Parathyroid adenoma (tissue), 2 donors: ENCODE measurements around the gene ETFDH.

Experiments used
- H2AFZ ChIP-seq: fragments of 300-600 bp; sonication (generic); one replicate; pipeline ENCODE4 v1.7.0; 2017; ENCODE audit warnings: antibody characterized with exemption, mild to moderate bottlenecking
- H3K27ac ChIP-seq: fragments of 300-600 bp; sonication (generic); one replicate; pipeline ENCODE4 v1.7.0; 2017
- H3K27me3 ChIP-seq: fragments of 300-600 bp; sonication (generic); one replicate; pipeline ENCODE4 v1.7.0; 2017; ENCODE audit warnings: low read length; ENCODE audit not compliant: control insufficient read depth, insufficient read depth
- H3K36me3 ChIP-seq: fragments of 300-600 bp; sonication (generic); one replicate; pipeline ENCODE4 v1.7.0; 2017; ENCODE audit warnings: low read length; ENCODE audit not compliant: control insufficient read depth, insufficient read depth
- H3K4me1 ChIP-seq: fragments of 300-600 bp; sonication (generic); one replicate; pipeline ENCODE4 v1.7.0; 2017; ENCODE audit warnings: control low read depth
- H3K4me2 ChIP-seq: fragments of 300-600 bp; sonication (generic); one replicate; pipeline ENCODE4 v1.7.0; 2017; ENCODE audit warnings: low read length
- H3K4me3 ChIP-seq: fragments of 300-600 bp; sonication (generic); one replicate; pipeline ENCODE4 v1.7.0; 2017; ENCODE audit warnings: low read depth, low read length
- H3K79me2 ChIP-seq: fragments of 300-600 bp; sonication (generic); one replicate; pipeline ENCODE4 v1.7.0; 2017; ENCODE audit warnings: control low read depth
- H3K9ac ChIP-seq: fragments of 300-600 bp; sonication (generic); one replicate; pipeline ENCODE4 v1.7.0; 2017; ENCODE audit warnings: mild to moderate bottlenecking
- H3K9me3 ChIP-seq: fragments of 300-600 bp; sonication (generic); one replicate; pipeline ENCODE4 v1.7.0; 2017; ENCODE audit warnings: low read length; ENCODE audit not compliant: control insufficient read depth
- TF ChIP-seq, protein P1 (sequence below): fragments of 300-600 bp; sonication (generic); IDR thresholded peaks from one replicate; pipeline ENCODE4 v1.7.0; 2017; ENCODE audit warnings: antibody characterized with exemption, mild to moderate bottlenecking
- donor health status: primary hyperparathyroidism.

The ETFDH gene

DNA sequence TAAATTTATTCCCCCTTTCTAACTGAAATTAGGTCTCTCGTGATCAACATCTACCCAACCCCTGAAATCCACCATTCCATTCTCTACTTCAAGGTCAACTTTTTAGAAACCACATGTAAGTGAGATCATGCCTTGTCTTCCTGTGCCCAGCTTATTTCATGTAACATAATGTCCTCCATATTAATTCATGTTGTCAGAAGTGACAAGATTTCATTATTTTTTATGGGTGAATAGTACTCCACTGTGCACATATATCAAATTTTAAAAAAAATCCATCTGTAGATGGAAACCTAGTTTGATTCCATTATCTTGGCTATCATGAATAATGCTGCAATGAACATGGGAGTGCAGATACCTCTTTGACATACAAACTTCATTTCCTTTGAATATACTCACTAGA is 49.6 kb downstream of the ETFDH start:
- no peaks in the 10 kb centered on the region for H3K27me3 ChIP-seq
- H3K79me2 ChIP-seq: peaks cover 4% of the 10 kb centered on the region
- H3K4me3 ChIP-seq: no peak overlapping the region
- H3K36me3 ChIP-seq: no peaks in the 10 kb centered on the region
- no peak overlapping the region for H3K4me2 ChIP-seq
- no peaks in the 10 kb centered on the region for H3K4me1 ChIP-seq
- no peak overlapping the region for H2AFZ ChIP-seq
- H3K9ac ChIP-seq: no peak overlapping the region
- H3K9me3 ChIP-seq: no peaks in the 10 kb centered on the region
- no peak overlapping the region for H3K27ac ChIP-seq
- TF ChIP-seq, protein P1, sequence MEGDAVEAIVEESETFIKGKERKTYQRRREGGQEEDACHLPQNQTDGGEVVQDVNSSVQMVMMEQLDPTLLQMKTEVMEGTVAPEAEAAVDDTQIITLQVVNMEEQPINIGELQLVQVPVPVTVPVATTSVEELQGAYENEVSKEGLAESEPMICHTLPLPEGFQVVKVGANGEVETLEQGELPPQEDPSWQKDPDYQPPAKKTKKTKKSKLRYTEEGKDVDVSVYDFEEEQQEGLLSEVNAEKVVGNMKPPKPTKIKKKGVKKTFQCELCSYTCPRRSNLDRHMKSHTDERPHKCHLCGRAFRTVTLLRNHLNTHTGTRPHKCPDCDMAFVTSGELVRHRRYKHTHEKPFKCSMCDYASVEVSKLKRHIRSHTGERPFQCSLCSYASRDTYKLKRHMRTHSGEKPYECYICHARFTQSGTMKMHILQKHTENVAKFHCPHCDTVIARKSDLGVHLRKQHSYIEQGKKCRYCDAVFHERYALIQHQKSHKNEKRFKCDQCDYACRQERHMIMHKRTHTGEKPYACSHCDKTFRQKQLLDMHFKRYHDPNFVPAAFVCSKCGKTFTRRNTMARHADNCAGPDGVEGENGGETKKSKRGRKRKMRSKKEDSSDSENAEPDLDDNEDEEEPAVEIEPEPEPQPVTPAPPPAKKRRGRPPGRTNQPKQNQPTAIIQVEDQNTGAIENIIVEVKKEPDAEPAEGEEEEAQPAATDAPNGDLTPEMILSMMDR: no peak

DNA sequence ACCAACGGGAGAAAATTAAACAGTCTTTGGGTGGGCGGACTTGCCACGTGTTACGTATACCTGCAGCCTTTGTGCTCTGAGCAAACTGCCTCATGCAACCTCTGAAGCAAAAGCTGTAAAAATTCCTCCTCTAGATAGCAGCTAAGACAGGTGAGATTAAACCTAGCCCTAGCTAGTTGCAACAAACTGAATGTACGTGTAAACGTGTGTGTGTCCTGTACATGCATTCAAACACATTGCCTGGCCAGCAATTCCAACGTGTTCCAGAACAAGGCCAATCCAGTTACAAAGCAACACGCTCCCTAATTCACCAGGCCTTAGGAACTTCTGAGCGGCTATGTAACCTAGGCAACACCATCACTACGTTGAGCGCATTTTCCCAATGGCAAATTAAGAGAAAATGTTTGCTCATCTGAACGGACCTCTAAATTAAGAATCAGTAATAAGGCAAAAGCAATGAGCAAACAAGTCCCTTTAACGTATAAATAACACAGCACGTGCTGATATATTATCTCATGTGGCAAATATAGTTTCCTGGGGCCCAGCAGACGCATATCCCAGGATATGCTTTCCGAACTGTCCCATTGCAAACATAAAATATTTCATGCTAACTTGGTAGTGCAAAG is 50.3 kb downstream of the ETFDH start:
- peak overlapping the region; percentile 77 for H3K4me3 ChIP-seq
- H3K4me2 ChIP-seq: peak overlapping the region; percentile 70
- TF ChIP-seq, protein P1: no peak
- H3K79me2 ChIP-seq: peaks cover 4% of the 10 kb centered on the region
- no peaks in the 10 kb centered on the region for H3K27me3 ChIP-seq
- H3K9ac ChIP-seq: no peak overlapping the region
- no peaks in the 10 kb centered on the region for H3K36me3 ChIP-seq
- peak overlapping the region; percentile 97 for H2AFZ ChIP-seq
- no peaks in the 10 kb centered on the region for H3K9me3 ChIP-seq
- H3K27ac ChIP-seq: peak overlapping the region; percentile 78
- H3K4me1 ChIP-seq: no peaks in the 10 kb centered on the region

- TF ChIP-seq, protein P1: no peak
- H3K4me1 ChIP-seq: no peaks in the 10 kb centered on the region
- H3K4me3 ChIP-seq: peak within 1 kb of the TSS; percentile 77
- H3K9ac ChIP-seq: no peak within 1 kb of the TSS
- H3K36me3 ChIP-seq: no peaks in the 10 kb centered on the region
- H2AFZ ChIP-seq: peak within 1 kb of the TSS; percentile 97
- peak within 1 kb of the TSS; percentile 70 for H3K4me2 ChIP-seq
- H3K27me3 ChIP-seq: no peaks in the 10 kb centered on the region
- H3K9me3 ChIP-seq: no peaks in the 10 kb centered on the region
- H3K27ac ChIP-seq: peak within 1 kb of the TSS; percentile 78
- peaks cover 4% of the 10 kb centered on the region for H3K79me2 ChIP-seq
Measured at GRCh38 chr4:158722917-158723793, 51.1 kb downstream of the ETFDH start, which contains the start of gene PPID. Gene PPID, minus strand, starts transcription at chr4:158723396. Its CDS starts 108 bp downstream, at chr4:158723288.

DNA sequence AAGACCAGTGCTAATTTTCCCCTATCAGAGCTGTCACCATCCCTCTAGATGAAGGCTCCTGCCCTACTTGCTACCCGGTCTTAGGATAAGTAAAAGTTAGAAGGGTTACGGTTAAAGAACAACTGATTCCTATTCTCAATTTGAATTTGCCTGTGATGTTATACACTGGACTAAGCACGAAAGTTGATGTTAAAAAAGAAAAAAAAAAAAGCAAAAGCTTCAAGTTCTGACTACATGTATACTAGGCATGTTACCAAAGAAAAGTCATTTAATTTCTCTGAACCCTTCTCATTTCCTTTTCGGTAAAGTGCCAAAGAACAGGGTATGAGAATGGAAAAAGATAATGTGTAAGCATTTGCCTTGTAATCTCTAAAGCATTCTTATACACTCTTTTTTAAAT is 52.5 kb downstream of the ETFDH start:
- Histone ChIP-seq H3K4me3 (no peak overlapping the region), H3K9ac (no peak overlapping the region), H3K4me1 (no peaks in the 10 kb centered on the region), H3K79me2 (peaks cover 4% of the 10 kb centered on the region), H3K36me3 (no peaks in the 10 kb centered on the region), H3K9me3 (no peaks in the 10 kb centered on the region), H3K27me3 (no peaks in the 10 kb centered on the region), H2AFZ (no peak overlapping the region), H3K4me2 (no peak overlapping the region), H3K27ac (no peak overlapping the region)
- TF ChIP-seq, protein P1: no peak
